Activated T-helper 9 cell treated with anti-CD3 and anti-CD28 coated beads, Interleukin-2, amount 50 U/mL, for 16 hours (primary cell): ENCODE data around the gene CROT.
A peak's percentile ranks its signal among the peaks of the same experiment; 100 is the strongest.
"Not testable (repeated sequence)": the region's sequence is repeated elsewhere in the genome, so short reads cannot be mapped to it uniquely, and the experiment has no call there.

Experiments used
- DNase-seq: peaks from one replicate; pipeline ENCODE4 v3.0.0-alpha.2; 2020; ENCODE audit warnings: low read depth

The CROT gene

GRCh38 chr7:87345166-87345927 lies at the start of gene CROT:
Gene CROT, plus strand, starts transcription at chr7:87345664. Its CDS starts 3,405 bp downstream, at chr7:87349069.
- DNase-seq, result peak; percentile 92

DNA sequence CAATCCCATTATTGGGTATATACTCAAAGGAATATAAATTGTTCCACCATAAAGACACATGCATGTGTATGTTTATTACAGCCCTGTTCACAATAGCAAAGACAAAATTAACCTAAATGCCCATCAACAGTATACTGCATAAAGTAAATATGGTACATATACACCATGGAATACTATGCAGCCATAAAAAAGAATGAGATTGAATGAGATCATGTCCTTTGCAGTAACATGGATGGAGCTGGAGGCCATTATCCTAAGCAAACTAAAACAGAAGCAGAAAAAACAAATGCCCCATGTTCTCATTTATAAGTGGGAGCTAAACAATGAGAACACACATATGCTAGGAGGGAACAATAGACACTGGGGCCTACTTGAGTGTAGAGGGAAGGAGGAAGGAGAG lies 44.7 kb upstream of the CROT start:
- no peak for DNase-seq

DNA sequence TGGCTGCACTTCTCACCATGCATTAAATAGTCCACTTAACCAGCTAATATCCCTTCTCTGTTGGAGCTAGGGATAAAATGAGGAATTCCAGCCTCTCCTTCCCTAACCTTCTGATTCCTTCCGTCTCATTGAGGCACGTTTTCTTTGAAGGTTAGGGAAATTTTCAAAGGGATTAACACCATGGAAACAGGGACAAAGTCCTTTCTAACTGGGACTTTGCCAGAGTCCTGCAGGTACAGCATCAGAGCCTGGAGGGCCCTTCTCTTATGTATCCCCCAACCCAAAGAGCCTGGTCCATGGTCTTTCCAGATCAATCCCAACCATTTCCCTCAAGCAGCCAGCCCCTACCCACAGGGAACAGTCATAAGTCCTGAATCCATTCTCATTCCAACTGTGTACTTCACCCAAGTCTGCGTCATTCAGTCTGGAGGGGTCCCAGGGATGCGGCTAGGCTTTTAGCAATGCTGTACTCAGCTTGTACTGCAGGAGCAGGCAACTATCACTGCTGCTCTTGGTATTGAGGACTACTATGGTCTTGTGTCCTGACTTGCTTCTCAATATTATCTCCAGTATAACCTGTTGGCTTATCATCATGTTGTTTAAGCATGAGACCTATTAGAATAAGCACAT lies 34.6 kb upstream of the CROT start:
- DNase-seq, result no peak

DNA sequence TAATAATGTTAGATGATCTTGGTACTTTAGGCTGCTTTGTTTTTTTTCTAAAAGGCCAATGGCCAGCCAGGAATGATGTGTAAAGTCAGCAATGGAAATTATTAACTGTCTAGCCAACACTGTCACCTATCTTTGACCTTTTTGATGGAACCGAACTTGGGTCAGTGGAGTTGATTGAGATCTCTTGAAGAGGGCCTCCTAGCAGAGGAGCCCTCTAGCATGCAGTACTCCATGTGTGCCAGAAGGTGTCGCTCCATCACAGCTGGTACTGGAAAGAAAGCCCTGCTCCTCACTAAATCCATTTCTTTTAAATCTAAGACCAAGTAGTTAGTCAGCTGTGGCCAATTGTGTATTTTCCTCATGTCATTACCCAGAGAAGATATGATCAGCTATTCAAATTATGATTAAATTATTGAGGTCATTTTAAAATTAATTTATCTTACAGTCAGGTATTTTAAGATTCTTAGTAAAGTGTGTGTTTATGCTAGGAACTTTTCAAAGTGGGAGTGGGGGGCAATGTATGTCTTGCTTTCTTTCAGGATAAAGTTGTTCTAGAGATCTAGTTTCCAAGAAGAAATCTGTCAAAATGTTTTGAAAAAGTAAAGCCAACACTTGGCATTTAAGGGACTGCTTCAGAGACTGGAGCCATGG lies 33.1 kb upstream of the CROT start:
- peak; percentile 35 for DNase-seq

DNA sequence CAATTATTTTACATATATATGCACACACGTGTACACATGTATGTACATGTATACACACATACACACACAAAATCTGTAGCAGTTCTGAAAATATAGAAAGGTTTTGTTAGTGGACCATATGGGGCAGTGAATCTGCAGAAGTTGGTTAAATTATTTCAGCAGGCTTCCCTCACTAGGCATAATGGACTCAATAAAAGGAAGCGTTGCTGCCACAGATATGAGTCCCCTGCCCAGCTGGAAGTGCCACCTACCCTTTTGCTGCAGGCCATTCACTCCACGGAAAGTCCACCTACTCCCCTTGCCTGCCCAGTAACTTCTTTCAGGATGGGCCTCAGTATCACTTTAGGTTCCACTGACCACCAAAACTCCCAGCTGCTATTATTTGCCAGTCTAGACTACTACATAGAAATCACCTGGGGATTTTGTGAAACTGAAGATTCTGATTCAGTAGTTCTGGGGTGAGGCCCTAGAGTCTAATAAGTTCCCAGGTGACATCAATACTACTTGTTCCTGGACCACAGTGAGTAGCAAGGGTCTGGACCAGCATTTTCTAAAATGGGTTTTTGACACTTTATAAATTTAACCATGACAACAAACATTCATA lies 29.3 kb upstream of the CROT start:
- no peak for DNase-seq

- DNase-seq, result no peak
These were observed 28.5 kb upstream of the CROT start for GRCh38 chr7:87316846-87317552.

GRCh38 chr7:87317691-87318245 lies 27.7 kb upstream of the CROT start:
- DNase-seq, result no peak

DNA sequence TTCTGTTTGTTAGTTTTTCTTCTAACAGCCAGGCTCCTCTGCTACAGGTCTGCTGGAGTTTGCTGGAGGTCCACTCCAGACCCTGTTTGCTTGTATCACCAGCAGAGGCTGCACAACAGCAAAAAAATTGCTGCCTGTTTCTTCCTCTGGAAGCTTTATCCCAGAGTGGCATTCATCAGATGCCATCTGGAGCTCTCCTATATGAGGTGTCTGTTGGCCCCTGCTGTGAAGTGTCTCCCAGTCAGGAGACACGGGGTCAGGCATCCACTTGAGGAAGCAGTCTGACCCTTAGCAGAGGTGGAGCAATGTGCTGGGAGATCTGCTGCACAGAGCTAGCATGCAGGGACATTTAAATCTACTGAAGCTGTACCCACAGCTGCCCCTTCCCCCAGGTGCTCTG lies 26.7 kb upstream of the CROT start:
- no peak for DNase-seq

DNA sequence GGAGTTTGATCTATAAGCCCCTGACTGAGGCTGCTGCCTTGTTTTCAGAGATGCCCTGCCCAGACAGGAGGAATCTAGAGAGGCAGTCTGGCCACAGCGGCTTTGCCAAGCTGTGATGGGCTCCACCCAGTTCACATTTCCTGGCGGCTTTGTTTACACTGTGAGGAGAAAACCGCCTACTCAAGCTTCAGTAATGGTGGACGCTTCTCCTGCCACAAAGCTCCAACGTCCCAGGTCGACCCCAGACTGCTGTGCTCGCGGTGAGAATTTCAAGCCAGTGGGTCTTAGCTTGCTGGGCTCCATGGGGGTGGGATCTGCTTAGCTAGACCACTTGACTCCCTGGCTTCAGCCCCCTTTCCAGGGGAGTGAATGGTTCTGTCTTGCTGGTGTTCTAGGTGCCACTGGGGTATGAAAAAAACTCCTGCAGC lies 26.3 kb upstream of the CROT start:
- not testable (repeated sequence) for DNase-seq

- no peak for DNase-seq
These were observed 22.6 kb upstream of the CROT start for GRCh38 chr7:87322912-87323311.

DNA sequence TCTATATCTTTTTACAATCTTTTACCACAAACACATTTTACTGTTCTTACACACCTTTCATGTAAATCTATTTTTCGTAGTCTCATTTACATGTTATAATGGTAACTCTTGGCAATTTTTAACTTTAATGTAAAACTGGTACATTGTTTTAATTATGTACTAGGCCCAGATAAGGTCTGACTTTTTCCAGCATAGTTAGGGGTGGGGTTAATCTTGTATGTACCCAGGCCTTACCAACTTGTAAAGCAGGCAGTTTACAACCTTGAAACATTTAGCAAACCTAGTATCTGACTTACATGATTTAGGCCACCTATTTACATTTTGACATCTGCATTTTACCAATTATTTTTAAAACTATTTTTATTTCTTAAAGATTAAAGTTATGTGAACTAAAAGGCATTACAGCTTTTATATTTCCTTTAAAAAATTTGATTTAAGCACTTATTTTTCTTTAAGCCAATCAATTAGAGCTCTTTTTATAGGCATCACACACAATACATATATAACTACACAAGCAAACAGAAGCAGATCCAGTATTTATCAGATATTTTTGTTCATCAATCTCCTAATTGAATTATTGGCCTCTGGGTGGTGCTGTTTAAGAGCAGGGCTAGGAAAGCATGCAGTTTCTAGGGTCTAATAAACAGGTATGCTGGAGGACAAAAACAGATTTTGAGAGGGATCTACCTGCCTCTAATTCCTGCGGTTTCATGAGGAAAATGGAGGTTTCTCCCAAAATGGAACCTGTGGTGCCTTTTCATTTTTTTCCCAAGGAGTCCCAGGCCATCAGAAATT lies 19.7 kb upstream of the CROT start:
- DNase-seq, result no peak

DNA sequence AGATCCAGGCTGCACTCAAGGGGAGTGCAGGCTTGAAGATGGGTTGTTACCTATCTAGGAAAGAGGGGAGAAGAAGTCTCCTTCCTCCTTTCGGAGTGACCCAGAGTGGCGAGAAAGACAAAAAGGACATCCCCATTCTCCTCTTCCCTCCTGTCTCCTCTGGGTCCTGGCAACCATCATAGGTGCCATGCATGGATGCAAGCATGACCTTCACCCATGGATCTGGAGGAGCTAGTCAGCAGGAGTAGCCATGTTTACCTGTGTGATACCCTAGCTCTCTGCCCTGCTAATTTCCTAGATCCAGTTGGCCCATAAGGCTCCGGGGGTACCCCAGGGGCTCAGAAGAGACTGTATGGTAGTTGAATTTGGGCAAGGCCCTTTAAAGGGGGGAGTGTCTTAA lies 17.2 kb upstream of the CROT start:
- no peak for DNase-seq

- no peak for DNase-seq
These were observed 15.1 kb upstream of the CROT start for GRCh38 chr7:87330316-87330715.

- DNase-seq, result no peak
These were observed 14.5 kb upstream of the CROT start for GRCh38 chr7:87330942-87331341.

DNA sequence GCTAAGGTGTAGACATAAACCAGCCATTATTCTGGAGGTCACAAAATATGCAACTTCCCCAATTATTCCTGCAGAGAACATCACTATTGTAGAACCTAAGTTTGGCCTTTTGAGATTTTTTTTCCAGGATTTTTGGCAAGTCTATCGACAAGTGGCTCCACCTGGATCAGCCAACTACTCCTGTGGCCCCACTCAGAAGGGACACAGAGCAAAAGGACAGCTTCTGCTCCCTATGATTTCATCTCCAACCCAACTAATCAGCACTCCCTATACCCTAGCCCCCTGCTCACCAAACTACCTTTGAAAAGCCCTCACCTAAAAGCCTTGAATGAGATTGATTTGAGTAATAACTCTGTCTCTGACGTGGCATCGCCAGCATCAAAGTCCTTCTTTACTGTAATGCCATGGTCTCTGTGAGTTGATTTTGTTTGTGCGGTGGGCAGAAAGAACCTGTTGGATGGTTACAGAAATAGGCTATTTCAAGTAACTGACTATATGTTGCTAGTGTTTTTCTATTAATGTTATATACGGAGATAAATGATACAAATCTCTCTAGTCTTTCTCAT lies 13.7 kb upstream of the CROT start:
- no peak for DNase-seq

DNA sequence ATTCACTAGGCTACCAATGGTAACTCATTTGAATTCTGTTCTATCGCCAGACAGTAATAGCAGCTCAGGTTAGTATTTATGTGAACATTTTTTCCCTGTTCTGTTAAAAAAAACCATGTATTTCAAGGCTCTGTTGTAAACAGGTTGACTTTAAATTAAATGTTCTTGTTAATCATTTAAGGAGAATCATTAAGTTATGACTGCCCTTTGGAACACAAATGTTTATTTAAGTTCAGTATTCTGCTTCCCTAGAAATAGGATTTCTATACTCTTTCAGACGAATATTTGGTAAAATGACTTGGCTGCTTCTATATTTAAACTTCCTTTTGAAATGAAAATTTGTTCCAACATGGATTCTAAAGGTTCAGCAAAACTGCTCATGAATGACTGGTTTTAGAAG lies 13.1 kb upstream of the CROT start:
- no peak for DNase-seq

- no peak for DNase-seq
These were observed 9.3 kb upstream of the CROT start for GRCh38 chr7:87336136-87336535.

- no peak for DNase-seq
These were observed 8.1 kb upstream of the CROT start for GRCh38 chr7:87337331-87337730.

DNA sequence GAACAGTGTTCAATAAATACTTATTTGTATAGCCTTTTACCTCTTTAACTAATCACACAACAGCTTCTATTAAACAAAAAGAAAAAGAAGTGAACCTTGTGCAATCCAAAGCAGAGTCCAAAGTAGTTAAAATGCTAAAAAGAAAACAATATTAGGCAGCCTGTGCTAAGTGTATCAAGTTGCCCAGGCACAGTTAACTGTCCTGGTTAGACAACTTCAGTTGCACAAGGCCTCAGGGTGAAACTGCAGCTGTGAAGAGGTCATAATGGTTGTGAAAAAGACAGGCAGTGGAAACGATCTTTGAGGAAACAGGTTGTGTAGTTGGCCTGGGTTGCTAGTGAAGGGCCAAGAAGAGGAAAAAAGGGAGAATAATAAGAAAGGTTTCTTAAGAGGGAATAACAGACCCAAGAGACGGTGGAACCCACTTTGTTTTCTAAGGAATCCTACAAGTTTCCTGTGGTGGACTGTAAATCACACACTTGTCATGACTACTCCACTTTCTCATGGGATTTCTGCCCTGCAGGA lies 6.0 kb upstream of the CROT start:
- no peak for DNase-seq

- DNase-seq, result no peak
These were observed 4.0 kb upstream of the CROT start for GRCh38 chr7:87341441-87341840.

DNA sequence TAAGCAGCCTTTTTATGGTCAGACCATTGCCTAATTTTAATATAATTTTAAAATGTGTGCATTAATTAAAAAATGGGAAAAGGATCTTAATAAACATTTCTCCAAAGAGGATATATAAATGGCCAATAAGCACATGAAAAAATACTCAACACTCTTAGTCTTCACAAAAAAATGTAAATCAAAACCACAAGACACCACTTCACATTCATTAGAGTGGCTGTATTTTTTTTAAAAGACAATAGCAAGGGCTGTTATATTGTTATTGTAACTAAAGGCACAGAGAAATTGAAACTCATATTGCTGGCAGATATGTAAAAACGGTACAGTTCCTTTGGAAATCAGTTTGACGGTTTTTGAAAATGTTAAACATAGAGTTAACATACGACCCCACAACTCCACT lies 3.2 kb upstream of the CROT start:
- DNase-seq, result no peak
